Heart right ventricle (tissue), 16 donors: ENCODE data around the gene RUSC1. TPM values are rescaled to one million over a fixed set of nuclear protein-coding genes. Genes with fewer than 3 reads are reported as not detected.

ENCODE experiments used
- ATAC-seq, 8 donors: fragments of 200-7000 bp; cut with Tn5 transposase; one replicate each; pipeline ENCODE4 v1.9.1; 2020; ENCODE audit warnings: mild to moderate bottlenecking in 8 of 8, moderate library complexity in 8 of 8, moderate number of reproducible peaks in 1 of 8
- DNase-seq, 2 donors: peaks; one replicate each; pipeline ENCODE4 v3.0.0-alpha.2; 2020
- H3K27ac ChIP-seq, 10 donors: fragments of 200-600 bp; sonication (generic) in 2 of 10; one replicate each; pipeline versions ENCODE4 v1.5.0 to v1.8.0; 2020 to 2022; ENCODE audit warnings: mild to moderate bottlenecking in 3 of 10
- H3K27me3 ChIP-seq, 7 donors: fragments of 200-600 bp; one replicate each; pipeline ENCODE4 v1.8.0; 2021 to 2022; ENCODE audit warnings: mild to moderate bottlenecking in 2 of 7
- H3K36me3 ChIP-seq, 9 donors: fragments of 200-600 bp; sonication (generic) in 1 of 9; one replicate each; pipeline versions ENCODE4 v1.5.0 to v1.8.0; 2020 to 2022; ENCODE audit warnings: mild to moderate bottlenecking in 2 of 9
- H3K4me1 ChIP-seq, 9 donors: fragments of 200-600 bp; sonication (generic) in 1 of 9; one replicate each; pipeline versions ENCODE4 v1.5.0 to v1.8.0; 2020 to 2022; ENCODE audit warnings: mild to moderate bottlenecking in 4 of 9
- H3K4me3 ChIP-seq, 10 donors: fragments of 200-600 bp; sonication (generic) in 2 of 10; one replicate each; pipeline versions ENCODE4 v1.5.0 to v1.8.0; 2020 to 2022; ENCODE audit warnings: mild to moderate bottlenecking in 7 of 10, moderate library complexity in 2 of 10
- H3K9me3 ChIP-seq, 11 donors: fragments of 200-600 bp in 10 of 11; sonication (generic) in 2 of 11; one replicate each; pipeline versions ENCODE4 v1.5.0 to v1.8.0; 2013 to 2022; ENCODE audit warnings: mild to moderate bottlenecking in 2 of 11, control low read depth in 1 of 11, moderate library complexity in 1 of 11
- CTCF ChIP-seq, 9 donors: fragments of 200-600 bp; sonication (generic) in 2 of 9; IDR thresholded peaks; one replicate each; pipeline versions ENCODE4 v1.5.0 to v1.8.0; 2021 to 2022; ENCODE audit warnings: antibody characterized with exemption in 9 of 9, mild to moderate bottlenecking in 5 of 9, moderate library complexity in 1 of 9
- WGBS, 2 donors: extraction: QIAGEN DNeasy Blood & Tissue Kit; methylation state at CpG; one replicate each; pipeline ENCODE4 v1.1.7; 2013; ENCODE audit warnings: inconsistent platforms in 1 of 2; 5-methylcytosine and 5-hydroxymethylcytosine counted together
- intact Hi-C, 10 donors: fragments of 100-400 bp; cut with DNase I; formaldehyde crosslinking; loops; one replicate each; pipeline versions ENCODE4 v1.11.1 to v1.14.2; 2022
- polyA plus RNA-seq, 2 donors: library from polyadenylated mRNA; stranded (reverse); fragments of 200-250 nt; gene quantifications; one replicate each; pipeline ENCODE4 v1.2.3, GENCODE V29; 2013
- total RNA-seq, 10 donors: library from RNA; stranded (reverse); fragmentation: NEBNext Ultra II Directional in 3 of 10; extraction: Animal tissue kit (Norgen Biotek cat#: 25700) in 3 of 10; gene quantifications; one replicate each; pipeline versions ENCODE4 v1.2.1 to v1.2.4, GENCODE V29; 2021 to 2023
- donor health status: Arrhythmogenic right ventricular cardiomyopathy.
- donor health status: ischemic (EF 13 %, LVEDD 7.1; RV severe dilation, severe dysfunction).
- donor health status: healthy with polysubstance abuse.
- donor health status: DM: no; HTN: yes; CAD: no.
- donor health status: DM: no; HTN: no; CAD: no.
- donor health status: ischemic (EF 25% LVEDD 6.9; RV normal size, moderate dysfunction).
- donor health status: ischemic (EF 25% LVEDD 5.7; RV mildly dilated, moderate dysfunction).
- donor health status: healthy.
- donor health status: DM: yes; HTN: yes; CAD: no.
- donor health status: Ischemic cardiomyopathy.
- donor health status: ischemic (EF 35%, LVEDD 5.7; RV mildly dilated, moderate dysfunction).
- donor health status: nonischemic (EF 11% LVEDD 7.7; RV severe dilation, severe dysfunction).
- donor health status: DM: yes; HTN: yes; CAD: no.
- donor health status: PGD.
- donor health status: ischemic (EF 29% LVEDD 5.4; RV normal size, mild dysfunction).
- donor health status: nonischemic (EF 23%, LVEDD 6.1; RV moderate dilation, normal function).

RUSC1 gene
- total and polyA plus RNA-seq, 12 donors: 11.4 to 26.4 (median 16.2) TPM

DNA sequence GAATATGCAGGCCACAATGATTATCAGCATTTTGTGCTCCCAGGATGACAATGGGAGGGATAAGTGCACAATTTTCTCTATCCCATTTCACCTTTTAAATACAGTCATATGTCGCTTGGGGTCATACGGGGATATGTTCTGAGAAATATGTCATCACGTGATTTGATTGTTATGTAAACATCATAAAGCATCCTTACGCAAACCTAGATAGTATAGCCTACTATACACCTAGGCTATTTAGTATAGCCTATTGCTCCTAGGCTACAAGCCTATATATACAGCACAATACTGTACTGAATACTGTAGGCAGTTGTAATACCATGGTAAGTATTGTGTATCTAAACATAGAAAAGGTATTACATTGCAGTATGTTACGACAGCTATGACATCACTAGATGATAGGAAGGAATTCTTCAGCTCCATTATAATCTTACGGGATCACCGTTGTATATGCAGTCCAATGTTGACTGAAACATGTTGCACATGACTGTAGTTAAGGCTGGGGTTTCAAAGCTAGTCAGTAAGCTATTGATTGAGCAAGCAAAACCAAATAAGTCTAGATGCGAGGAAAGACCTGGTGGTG is 18.9 kb downstream of the RUSC1 start:
- intact Hi-C loops: loop anchor here in 3 of 10 donors (10.0 kb wide), 1 partner anchor 255 kb away; no protein-coding TSS in a partner anchor
- no peaks in the 10 kb centered on the region for H3K9me3 ChIP-seq
- no peak overlapping the region for H3K4me3 ChIP-seq
- no peak for ATAC-seq
- H3K27ac ChIP-seq: no peak overlapping the region
- no peak for TF ChIP-seq CTCF (IDR thresholded peaks at IDR 0.05)
- WGBS, 2 donors: 88 to 90% methylated on average over 8 of the region's 8 CpGs
- H3K4me1 ChIP-seq: no peaks in the 10 kb centered on the region
- DNase-seq: no peak
- H3K27me3 ChIP-seq: no peaks in the 10 kb centered on the region
- H3K36me3 ChIP-seq: peaks cover 0 to 100% (median 79%) of the 10 kb centered on the region in 9 donors

DNA sequence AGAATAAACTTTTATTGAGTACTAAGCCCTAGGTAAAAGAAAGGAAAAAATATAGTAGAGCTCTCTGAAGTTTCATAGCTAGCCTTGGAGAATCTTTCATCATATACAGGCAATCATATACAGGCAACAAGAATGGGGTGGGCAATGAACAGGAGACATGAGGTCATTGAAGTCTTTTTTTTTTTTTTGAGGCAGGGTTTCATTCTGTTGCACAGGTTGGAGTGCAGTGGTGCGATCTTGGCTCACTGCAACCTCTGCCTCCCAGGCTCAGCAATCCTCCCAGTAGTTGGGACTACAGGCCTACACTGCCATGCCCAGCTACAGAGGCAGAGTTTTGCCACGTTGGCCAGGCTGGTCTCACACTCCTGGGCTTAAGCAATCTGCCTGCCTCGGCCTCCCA is 22.1 kb downstream of the RUSC1 start:
- no peak for TF ChIP-seq CTCF (IDR thresholded peaks at IDR 0.05)
- Histone ChIP-seq H3K27ac (no peak overlapping the region), H3K27me3 (no peaks in the 10 kb centered on the region), H3K4me1 (no peaks in the 10 kb centered on the region), H3K4me3 (no peak overlapping the region), H3K36me3 (peaks cover 0 to 100% (median 87%) of the 10 kb centered on the region in 9 donors), H3K9me3 (no peaks in the 10 kb centered on the region)
- intact Hi-C loops: loop anchor here in 1 of 10 donors (10.0 kb wide), 1 partner anchor 252 kb away; no protein-coding TSS in a partner anchor
- DNase-seq (no peak), ATAC-seq (no peak)
- 90 to 92% methylated on average over 3 of the region's 3 CpGs for WGBS, 2 donors

GRCh38 chr1:155352631-155353030 is 31.9 kb downstream of the RUSC1 start:
- intact Hi-C loops: loop anchor here in 1 of 10 donors (10.0 kb wide), 1 partner anchor 302 kb away; no protein-coding TSS in a partner anchor
- no peak for TF ChIP-seq CTCF (IDR thresholded peaks at IDR 0.05)
- Histone ChIP-seq H3K4me1 (no peaks in the 10 kb centered on the region), H3K27ac (no peak overlapping the region), H3K27me3 (no peaks in the 10 kb centered on the region), H3K36me3 (peaks cover 0 to 99% (median 57%) of the 10 kb centered on the region in 9 donors), H3K4me3 (no peak overlapping the region), H3K9me3 (no peaks in the 10 kb centered on the region)
- WGBS, 2 donors: 89 to 94% methylated on average over 6 of the region's 6 CpGs
- DNase-seq: no peak
- ATAC-seq: no peak

- peaks cover 0 to 98% (median 50%) of the 10 kb centered on the region in 9 donors for H3K36me3 ChIP-seq
- 97 to 98% methylated on average over 1 of the region's 1 CpG for WGBS, 2 donors
- H3K4me3 ChIP-seq: no peak overlapping the region
- intact Hi-C loops: no loop called here
- ATAC-seq: no peak
- TF ChIP-seq CTCF (IDR thresholded peaks at IDR 0.05): no peak
- DNase-seq: no peak
- H3K27me3 ChIP-seq: no peaks in the 10 kb centered on the region
- no peaks in the 10 kb centered on the region for H3K4me1 ChIP-seq
- H3K9me3 ChIP-seq: no peaks in the 10 kb centered on the region
- no peak overlapping the region for H3K27ac ChIP-seq
Measured at GRCh38 chr1:155360051-155360450, 39.4 kb downstream of the RUSC1 start.
